Sigmoid colon (tissue), 4 donors: ENCODE results near the gene ABI1.

Experiments used
- EP300 ChIP-seq, 4 donors: sonication (generic); formaldehyde crosslinking; IDR thresholded peaks; one replicate each; pipeline ENCODE4 v1.6.1; 2017; ENCODE audit warnings: antibody characterized with exemption in 4 of 4
- POLR2AphosphoS5 ChIP-seq, 4 donors: sonication (generic); formaldehyde crosslinking; IDR thresholded peaks; one replicate each; pipeline ENCODE4 v1.6.1; 2017; ENCODE audit warnings: antibody characterized with exemption in 4 of 4
- TF ChIP-seq, protein P1 (sequence below), 4 experiments: fragments of 450-650 bp in 3 of 4; fragments of 200-600 bp in 1 of 4; IDR thresholded peaks; one replicate each; pipeline ENCODE4 v1.5.1; 2016 to 2019; ENCODE audit warnings: antibody characterized with exemption in 4 of 4, mild to moderate bottlenecking in 3 of 4, moderate library complexity in 2 of 4

DNA sequence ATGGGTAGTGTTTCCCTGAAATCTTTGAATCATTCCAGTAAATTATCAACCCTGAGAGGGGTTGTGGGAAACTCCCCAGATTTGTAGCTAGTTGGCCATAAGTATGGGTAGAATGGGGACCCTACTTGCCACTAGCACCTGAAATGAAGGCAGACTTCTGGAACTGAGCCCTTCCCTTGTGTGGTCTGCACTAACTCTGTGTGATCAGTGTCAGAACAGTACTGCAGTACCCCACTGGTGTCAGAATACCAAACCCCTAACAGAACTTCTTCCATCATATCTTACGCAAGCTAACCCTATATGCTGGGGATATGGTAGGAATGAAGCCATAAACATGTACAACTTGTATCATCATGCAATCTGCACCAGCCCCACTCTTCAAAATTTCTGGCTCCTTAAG lies 50.8 kb downstream of the ABI1 start:
- TF ChIP-seq POLR2AphosphoS5 (IDR thresholded peaks at IDR 0.05) (no peak), EP300 (IDR thresholded peaks at IDR 0.05) (no peak)
- TF ChIP-seq, protein P1, sequence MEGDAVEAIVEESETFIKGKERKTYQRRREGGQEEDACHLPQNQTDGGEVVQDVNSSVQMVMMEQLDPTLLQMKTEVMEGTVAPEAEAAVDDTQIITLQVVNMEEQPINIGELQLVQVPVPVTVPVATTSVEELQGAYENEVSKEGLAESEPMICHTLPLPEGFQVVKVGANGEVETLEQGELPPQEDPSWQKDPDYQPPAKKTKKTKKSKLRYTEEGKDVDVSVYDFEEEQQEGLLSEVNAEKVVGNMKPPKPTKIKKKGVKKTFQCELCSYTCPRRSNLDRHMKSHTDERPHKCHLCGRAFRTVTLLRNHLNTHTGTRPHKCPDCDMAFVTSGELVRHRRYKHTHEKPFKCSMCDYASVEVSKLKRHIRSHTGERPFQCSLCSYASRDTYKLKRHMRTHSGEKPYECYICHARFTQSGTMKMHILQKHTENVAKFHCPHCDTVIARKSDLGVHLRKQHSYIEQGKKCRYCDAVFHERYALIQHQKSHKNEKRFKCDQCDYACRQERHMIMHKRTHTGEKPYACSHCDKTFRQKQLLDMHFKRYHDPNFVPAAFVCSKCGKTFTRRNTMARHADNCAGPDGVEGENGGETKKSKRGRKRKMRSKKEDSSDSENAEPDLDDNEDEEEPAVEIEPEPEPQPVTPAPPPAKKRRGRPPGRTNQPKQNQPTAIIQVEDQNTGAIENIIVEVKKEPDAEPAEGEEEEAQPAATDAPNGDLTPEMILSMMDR (IDR thresholded peaks at IDR 0.05), result no peak
